ENCODE data around the gene FOXS1.

DNA sequence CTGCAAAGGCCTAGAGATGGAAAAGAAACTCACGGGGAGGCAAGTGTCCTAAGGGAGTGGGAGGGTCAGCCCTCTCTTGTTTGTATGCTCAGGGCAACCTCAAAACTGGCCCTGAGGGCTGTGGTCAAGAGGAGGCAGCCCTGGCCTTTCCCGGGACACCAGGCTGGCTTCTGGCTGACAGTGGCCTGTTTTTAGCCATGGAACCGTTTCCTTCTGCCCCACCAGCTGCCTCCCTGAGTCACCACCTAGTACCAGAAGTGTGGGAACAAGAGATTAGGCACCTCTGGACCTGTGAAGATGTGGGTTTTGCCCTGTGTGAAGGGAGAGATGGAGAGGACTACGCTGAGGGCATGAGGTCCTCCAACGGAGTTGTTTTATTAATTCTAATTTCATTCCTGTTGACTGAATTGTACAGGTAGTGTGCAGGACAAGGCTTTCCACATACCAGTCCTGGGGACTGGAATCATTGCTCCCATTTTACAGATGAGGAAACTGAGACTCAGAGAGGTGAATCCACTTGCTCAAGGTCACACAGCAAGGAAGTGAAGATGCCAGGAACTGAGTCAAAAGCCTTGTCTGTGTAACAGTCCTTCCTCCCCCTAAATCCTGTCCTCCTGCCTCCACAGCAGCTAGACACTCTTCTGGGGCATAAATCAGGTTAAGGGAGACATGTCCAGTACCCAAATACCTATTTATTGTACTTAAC lies 5.5 kb downstream of the FOXS1 start:
- TF ChIP-seq, protein P1, sequence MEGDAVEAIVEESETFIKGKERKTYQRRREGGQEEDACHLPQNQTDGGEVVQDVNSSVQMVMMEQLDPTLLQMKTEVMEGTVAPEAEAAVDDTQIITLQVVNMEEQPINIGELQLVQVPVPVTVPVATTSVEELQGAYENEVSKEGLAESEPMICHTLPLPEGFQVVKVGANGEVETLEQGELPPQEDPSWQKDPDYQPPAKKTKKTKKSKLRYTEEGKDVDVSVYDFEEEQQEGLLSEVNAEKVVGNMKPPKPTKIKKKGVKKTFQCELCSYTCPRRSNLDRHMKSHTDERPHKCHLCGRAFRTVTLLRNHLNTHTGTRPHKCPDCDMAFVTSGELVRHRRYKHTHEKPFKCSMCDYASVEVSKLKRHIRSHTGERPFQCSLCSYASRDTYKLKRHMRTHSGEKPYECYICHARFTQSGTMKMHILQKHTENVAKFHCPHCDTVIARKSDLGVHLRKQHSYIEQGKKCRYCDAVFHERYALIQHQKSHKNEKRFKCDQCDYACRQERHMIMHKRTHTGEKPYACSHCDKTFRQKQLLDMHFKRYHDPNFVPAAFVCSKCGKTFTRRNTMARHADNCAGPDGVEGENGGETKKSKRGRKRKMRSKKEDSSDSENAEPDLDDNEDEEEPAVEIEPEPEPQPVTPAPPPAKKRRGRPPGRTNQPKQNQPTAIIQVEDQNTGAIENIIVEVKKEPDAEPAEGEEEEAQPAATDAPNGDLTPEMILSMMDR (conservative IDR thresholded peaks at IDR 0.05; ENCODE audit: low read depth in 2 of 2): no peak
- TF ChIP-seq EZH2 (IDR thresholded peaks at IDR 0.05; ENCODE audit: low read depth, unreplicated experiment) (no peak), ZNF114 (CRISPR knock-in tag; IDR thresholded peaks at IDR 0.05) (no peak), CREB1 (CRISPR knock-in tag; IDR thresholded peaks at IDR 0.05; ENCODE audit: low read depth) (no peak), POLR2AphosphoS5 (IDR thresholded peaks at IDR 0.05; ENCODE audit: low read depth) (no peak), STAT1 (IDR thresholded peaks at IDR 0.05; ENCODE audit: unreplicated experiment) (no peak)
- TF ChIP-seq, protein P2, sequence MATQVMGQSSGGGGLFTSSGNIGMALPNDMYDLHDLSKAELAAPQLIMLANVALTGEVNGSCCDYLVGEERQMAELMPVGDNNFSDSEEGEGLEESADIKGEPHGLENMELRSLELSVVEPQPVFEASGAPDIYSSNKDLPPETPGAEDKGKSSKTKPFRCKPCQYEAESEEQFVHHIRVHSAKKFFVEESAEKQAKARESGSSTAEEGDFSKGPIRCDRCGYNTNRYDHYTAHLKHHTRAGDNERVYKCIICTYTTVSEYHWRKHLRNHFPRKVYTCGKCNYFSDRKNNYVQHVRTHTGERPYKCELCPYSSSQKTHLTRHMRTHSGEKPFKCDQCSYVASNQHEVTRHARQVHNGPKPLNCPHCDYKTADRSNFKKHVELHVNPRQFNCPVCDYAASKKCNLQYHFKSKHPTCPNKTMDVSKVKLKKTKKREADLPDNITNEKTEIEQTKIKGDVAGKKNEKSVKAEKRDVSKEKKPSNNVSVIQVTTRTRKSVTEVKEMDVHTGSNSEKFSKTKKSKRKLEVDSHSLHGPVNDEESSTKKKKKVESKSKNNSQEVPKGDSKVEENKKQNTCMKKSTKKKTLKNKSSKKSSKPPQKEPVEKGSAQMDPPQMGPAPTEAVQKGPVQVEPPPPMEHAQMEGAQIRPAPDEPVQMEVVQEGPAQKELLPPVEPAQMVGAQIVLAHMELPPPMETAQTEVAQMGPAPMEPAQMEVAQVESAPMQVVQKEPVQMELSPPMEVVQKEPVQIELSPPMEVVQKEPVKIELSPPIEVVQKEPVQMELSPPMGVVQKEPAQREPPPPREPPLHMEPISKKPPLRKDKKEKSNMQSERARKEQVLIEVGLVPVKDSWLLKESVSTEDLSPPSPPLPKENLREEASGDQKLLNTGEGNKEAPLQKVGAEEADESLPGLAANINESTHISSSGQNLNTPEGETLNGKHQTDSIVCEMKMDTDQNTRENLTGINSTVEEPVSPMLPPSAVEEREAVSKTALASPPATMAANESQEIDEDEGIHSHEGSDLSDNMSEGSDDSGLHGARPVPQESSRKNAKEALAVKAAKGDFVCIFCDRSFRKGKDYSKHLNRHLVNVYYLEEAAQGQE (IDR thresholded peaks at IDR 0.05; ENCODE audit: unreplicated experiment): no peak
